Karpas-422 (cell line): ENCODE data around the gene DAZAP1. TPM values are rescaled to one million over a fixed set of nuclear protein-coding genes. Genes with fewer than 3 reads are reported as not detected.
A peak's percentile ranks its signal among the peaks of the same experiment; 100 is the strongest.

Experiments
- DNase-seq: peaks from one replicate; pipeline ENCODE4 v3.0.0-alpha.2; 2015
- H2AFZ ChIP-seq: fragments of 200-600 bp; sonication (generic); 2 replicates; pipeline ENCODE4 v1.6.1; 2014; ENCODE audit warnings: antibody characterized with exemption, low read length, mixed read lengths
- H3K27ac ChIP-seq: fragments of 200-600 bp; sonication (generic); 2 replicates; pipeline ENCODE4 v1.5.1; 2014; ENCODE audit warnings: mild to moderate bottlenecking, low read length, moderate library complexity
- H3K27me3 ChIP-seq: fragments of 200-600 bp; sonication (generic); 2 replicates; pipeline ENCODE4 v1.6.1; 2014; ENCODE audit warnings: low read length, mixed read lengths
- H3K36me3 ChIP-seq: fragments of 200-600 bp; sonication (generic); 2 replicates; pipeline ENCODE4 v1.6.1; 2014; ENCODE audit warnings: low read length, mixed read lengths; ENCODE audit not compliant: insufficient read depth
- H3K4me1 ChIP-seq: fragments of 200-600 bp; sonication (generic); 2 replicates; pipeline ENCODE4 v1.6.1; 2014; ENCODE audit warnings: mild to moderate bottlenecking, low read length, mixed read lengths
- H3K4me2 ChIP-seq: fragments of 200-600 bp; sonication (generic); 2 replicates; pipeline ENCODE4 v1.6.1; 2014; ENCODE audit warnings: low read length, low read depth, mild to moderate bottlenecking; ENCODE audit not compliant: poor library complexity, severe bottlenecking
- H3K4me3 ChIP-seq: fragments of 200-600 bp; sonication (generic); 2 replicates; pipeline ENCODE4 v1.5.1; 2014; ENCODE audit warnings: mild to moderate bottlenecking, antibody characterized with exemption, low read length, mixed read lengths
- H3K79me2 ChIP-seq: fragments of 200-600 bp; sonication (generic); 2 replicates; pipeline ENCODE4 v1.6.1; 2014; ENCODE audit warnings: mild to moderate bottlenecking, low read length, mixed read lengths
- H3K9ac ChIP-seq: fragments of 200-600 bp; sonication (generic); 2 replicates; pipeline ENCODE4 v1.6.0; 2014; ENCODE audit warnings: low read length
- H3K9me2 ChIP-seq: fragments of 200-600 bp; sonication (generic), shearing (Covaris generic); replicated peaks from 2 replicates; pipeline ENCODE4 v1.6.0; 2014; ENCODE audit warnings: mild to moderate bottlenecking, low read length, moderate library complexity; ENCODE audit not compliant: insufficient read depth
- H3K9me3 ChIP-seq: fragments of 300-700, 200-600 bp; sonication (generic); 2 replicates; pipeline ENCODE4 v1.6.1; 2014; ENCODE audit warnings: low read length, mixed read lengths
- H4K20me1 ChIP-seq: fragments of 200-600 bp; sonication (generic); 2 replicates; pipeline ENCODE4 v1.6.1; 2014; ENCODE audit warnings: mild to moderate bottlenecking, antibody characterized with exemption, low read length, low read depth; ENCODE audit not compliant: insufficient read depth
- total RNA-seq: library from RNA; depleted of rRNA; stranded (reverse); fragments of >200 nt; shearing (Covaris generic); gene quantifications from 2 replicates; pipeline ENCODE4 v1.2.3, GENCODE V29; 2014; ENCODE audit warnings: low replicate concordance

DAZAP1 gene
- total RNA-seq, 1 experiment from 2014 or later, result 110 TPM

GRCh38 chr19:1411255-1412191, 4.1 kb downstream of the DAZAP1 start:
- peaks cover 17% of the 10 kb centered on the region for H3K4me1 ChIP-seq
- peaks cover 14% of the 10 kb centered on the region for H3K36me3 ChIP-seq
- H3K9me3 ChIP-seq, result no peaks in the 10 kb centered on the region
- no peaks in the 10 kb centered on the region for H3K27me3 ChIP-seq
- no peak overlapping the region for H3K27ac ChIP-seq
- H3K9ac ChIP-seq, result no peak overlapping the region
- H3K9me2 ChIP-seq, result no peaks in the 10 kb centered on the region
- DNase-seq, result no peak
- no peak overlapping the region for H3K4me3 ChIP-seq
- H4K20me1 ChIP-seq, result peaks cover 76% of the 10 kb centered on the region
- H3K79me2 ChIP-seq, result peaks cover 87% of the 10 kb centered on the region
- no peak overlapping the region for H2AFZ ChIP-seq
- no peak overlapping the region for H3K4me2 ChIP-seq

- H3K9ac ChIP-seq, result no peak overlapping the region
- H2AFZ ChIP-seq, result no peak overlapping the region
- H3K27ac ChIP-seq, result no peak overlapping the region
- H3K9me2 ChIP-seq, result no peaks in the 10 kb centered on the region
- no peaks in the 10 kb centered on the region for H3K27me3 ChIP-seq
- H4K20me1 ChIP-seq, result peaks cover 85% of the 10 kb centered on the region
- H3K79me2 ChIP-seq, result peaks cover 96% of the 10 kb centered on the region
- H3K4me1 ChIP-seq, result peaks cover 12% of the 10 kb centered on the region
- no peaks in the 10 kb centered on the region for H3K9me3 ChIP-seq
- DNase-seq, result no peak
- peaks cover 19% of the 10 kb centered on the region for H3K36me3 ChIP-seq
- H3K4me2 ChIP-seq, result no peak overlapping the region
- no peak overlapping the region for H3K4me3 ChIP-seq
Observed at GRCh38 chr19:1412323-1412923, 5.0 kb downstream of the DAZAP1 start.

- DNase-seq, result no peak
- H3K4me2 ChIP-seq, result no peak overlapping the region
- no peak overlapping the region for H2AFZ ChIP-seq
- H3K27me3 ChIP-seq, result no peaks in the 10 kb centered on the region
- no peak overlapping the region for H3K9ac ChIP-seq
- H3K4me1 ChIP-seq, result peaks cover 12% of the 10 kb centered on the region
- H3K79me2 ChIP-seq, result peaks cover 99% of the 10 kb centered on the region
- H3K9me3 ChIP-seq, result no peaks in the 10 kb centered on the region
- no peaks in the 10 kb centered on the region for H3K9me2 ChIP-seq
- peaks cover 91% of the 10 kb centered on the region for H4K20me1 ChIP-seq
- H3K4me3 ChIP-seq, result no peak overlapping the region
- no peak overlapping the region for H3K27ac ChIP-seq
- H3K36me3 ChIP-seq, result peaks cover 19% of the 10 kb centered on the region
Observed at GRCh38 chr19:1412995-1413800, 5.8 kb downstream of the DAZAP1 start.

GRCh38 chr19:1416014-1416841, 8.8 kb downstream of the DAZAP1 start:
- no peak overlapping the region for H3K27ac ChIP-seq
- H3K9ac ChIP-seq, result no peak overlapping the region
- peaks cover 26% of the 10 kb centered on the region for H3K36me3 ChIP-seq
- peaks cover 82% of the 10 kb centered on the region for H3K79me2 ChIP-seq
- H3K27me3 ChIP-seq, result no peaks in the 10 kb centered on the region
- H3K9me3 ChIP-seq, result no peaks in the 10 kb centered on the region
- H3K4me1 ChIP-seq, result no peaks in the 10 kb centered on the region
- DNase-seq, result no peak
- no peak overlapping the region for H2AFZ ChIP-seq
- H3K9me2 ChIP-seq, result no peaks in the 10 kb centered on the region
- H3K4me2 ChIP-seq, result no peak overlapping the region
- H3K4me3 ChIP-seq, result no peak overlapping the region
- H4K20me1 ChIP-seq, result peaks cover 82% of the 10 kb centered on the region

GRCh38 chr19:1417145-1417544, 9.8 kb downstream of the DAZAP1 start:
- peaks cover 73% of the 10 kb centered on the region for H3K79me2 ChIP-seq

GRCh38 chr19:1417681-1418495, 10.5 kb downstream of the DAZAP1 start:
- Histone ChIP-seq H3K36me3 (peaks cover 26% of the 10 kb centered on the region), H4K20me1 (peaks cover 71% of the 10 kb centered on the region), H3K27ac (no peak overlapping the region), H3K27me3 (no peaks in the 10 kb centered on the region), H3K4me1 (no peaks in the 10 kb centered on the region), H3K4me2 (no peak overlapping the region), H3K9ac (no peak overlapping the region), H3K4me3 (no peak overlapping the region), H3K9me3 (no peaks in the 10 kb centered on the region), H2AFZ (no peak overlapping the region), H3K79me2 (peaks cover 65% of the 10 kb centered on the region), H3K9me2 (no peaks in the 10 kb centered on the region)
- peak; percentile 34 for DNase-seq

More at GRCh38 chr19:1417145-1417544, 9.8 kb downstream of the DAZAP1 start:
- H2AFZ ChIP-seq, result no peak overlapping the region
- no peak overlapping the region for H3K4me3 ChIP-seq
- peaks cover 75% of the 10 kb centered on the region for H4K20me1 ChIP-seq
- H3K9me3 ChIP-seq, result no peaks in the 10 kb centered on the region
- no peak overlapping the region for H3K4me2 ChIP-seq
- no peaks in the 10 kb centered on the region for H3K27me3 ChIP-seq
- no peak overlapping the region for H3K27ac ChIP-seq
- H3K36me3 ChIP-seq, result peaks cover 21% of the 10 kb centered on the region
- no peaks in the 10 kb centered on the region for H3K9me2 ChIP-seq
- H3K4me1 ChIP-seq, result no peaks in the 10 kb centered on the region
- no peak overlapping the region for H3K9ac ChIP-seq
- no peak for DNase-seq

- H3K27me3 ChIP-seq, result no peaks in the 10 kb centered on the region
- no peak overlapping the region for H3K4me3 ChIP-seq
- H3K4me2 ChIP-seq, result no peak overlapping the region
- H3K9me3 ChIP-seq, result no peaks in the 10 kb centered on the region
- H4K20me1 ChIP-seq, result peaks cover 66% of the 10 kb centered on the region
- peaks cover 26% of the 10 kb centered on the region for H3K36me3 ChIP-seq
- H3K79me2 ChIP-seq, result peaks cover 61% of the 10 kb centered on the region
- no peak overlapping the region for H3K9ac ChIP-seq
- H3K4me1 ChIP-seq, result no peaks in the 10 kb centered on the region
- DNase-seq, result no peak
- H2AFZ ChIP-seq, result no peak overlapping the region
- no peak overlapping the region for H3K27ac ChIP-seq
- no peaks in the 10 kb centered on the region for H3K9me2 ChIP-seq
Observed at GRCh38 chr19:1418496-1418775, 11.1 kb downstream of the DAZAP1 start.
